Embryonic facial prominence (tissue), 1 donor: ENCODE results near the gene VWA3A.
A peak's percentile ranks its signal among the peaks of the same experiment; 100 is the strongest.
"Not testable (repeated sequence)": the region's sequence is repeated elsewhere in the genome, so short reads cannot be mapped to it uniquely, and the experiment has no call there.

Experiments used
- DNase-seq: peaks from one replicate; pipeline ENCODE4 v3.0.0-alpha.2; 2016; ENCODE audit errors: extremely low spot score

VWA3A gene

DNA sequence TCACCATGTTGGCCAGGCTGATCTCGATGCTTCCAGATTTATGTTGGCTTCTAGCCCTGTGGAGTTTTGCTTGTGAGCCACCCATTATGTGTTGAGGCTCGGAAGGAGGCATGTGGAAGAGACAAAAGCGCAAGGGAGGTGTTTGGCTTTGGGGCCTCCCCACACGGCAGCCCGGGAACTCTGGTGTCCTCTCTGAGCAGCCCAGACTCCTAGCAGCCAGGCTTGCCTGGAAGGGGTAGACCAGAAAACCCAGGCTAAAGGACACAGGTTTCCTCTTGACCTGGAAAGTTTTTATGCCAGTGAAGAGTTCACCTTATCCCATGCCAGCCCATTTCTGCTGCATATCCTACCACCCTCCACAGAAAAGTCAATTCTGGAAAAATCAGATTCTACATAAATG, 91.0 kb downstream of the VWA3A start:
- DNase-seq, result no peak

DNA sequence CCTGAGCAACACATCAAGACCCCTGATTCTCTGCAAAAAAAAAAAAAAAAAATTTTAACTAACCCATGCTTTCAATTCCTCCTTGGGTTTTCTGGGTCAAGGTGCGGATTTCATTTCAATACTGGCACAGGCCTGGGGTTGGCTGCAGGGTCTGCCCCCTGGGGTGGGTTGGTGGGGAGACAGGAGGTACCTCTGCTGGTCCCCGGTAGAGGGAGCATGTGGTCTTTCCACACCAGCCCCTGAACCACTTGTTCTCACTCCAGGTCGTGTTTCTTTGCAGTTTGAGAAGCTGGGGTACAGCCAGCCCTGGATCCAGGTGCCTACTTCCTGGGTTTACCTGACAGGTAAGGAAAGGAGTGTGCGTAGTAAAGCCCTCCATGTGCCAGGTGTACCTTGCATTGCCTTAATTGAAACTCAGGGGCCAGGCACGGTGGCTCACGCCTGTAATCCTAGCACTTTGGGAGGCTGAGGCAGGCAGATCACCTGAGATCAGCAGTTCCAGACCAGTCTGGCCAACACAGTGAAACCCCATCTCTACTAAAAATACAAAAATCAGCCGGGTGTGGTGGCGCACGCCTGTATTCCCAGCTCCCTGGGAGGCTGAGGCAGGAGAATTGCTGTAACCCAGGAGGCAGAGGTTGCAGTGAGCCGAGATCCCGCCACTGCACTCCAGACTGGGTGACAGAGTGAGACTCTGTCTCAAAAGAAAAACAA, 91.7 kb downstream of the VWA3A start:
- DNase-seq, result no peak

DNA sequence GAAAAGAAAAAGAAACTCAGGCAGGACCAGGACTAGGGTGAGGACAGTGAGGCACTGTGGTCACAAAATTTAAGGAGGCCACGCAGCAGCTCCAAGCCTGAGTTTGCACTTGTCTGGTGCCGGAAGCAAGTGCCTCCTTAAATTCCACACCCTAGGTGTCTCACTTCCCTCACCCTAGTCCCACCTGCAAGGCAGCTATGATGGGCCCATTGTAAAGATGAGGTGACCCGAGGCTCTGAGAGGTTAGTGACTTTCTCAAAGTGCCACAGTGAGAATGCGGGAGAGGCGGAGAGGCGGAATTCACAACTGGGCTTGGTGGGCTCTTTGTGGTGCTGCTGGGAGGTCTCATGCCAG, 92.3 kb downstream of the VWA3A start:
- no peak for DNase-seq

DNA sequence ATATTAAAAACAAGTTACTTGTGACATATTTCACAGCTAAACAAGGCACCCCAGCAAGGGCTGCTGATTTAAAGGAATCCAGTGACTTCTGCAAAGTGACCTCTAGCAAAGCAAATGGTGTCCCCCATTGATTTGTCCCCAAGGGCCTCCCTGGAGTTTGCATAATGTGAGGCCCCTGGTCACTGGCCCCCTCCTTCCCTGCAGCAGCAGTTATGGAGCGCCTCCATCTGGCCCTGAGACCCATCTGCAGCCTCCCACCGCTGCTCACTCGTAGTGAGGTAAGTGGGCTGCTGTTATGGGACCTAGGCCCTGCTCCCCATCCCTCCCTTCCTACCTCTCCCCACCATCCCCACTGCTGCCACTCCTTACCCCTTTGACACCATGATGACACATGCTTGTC, 94.2 kb downstream of the VWA3A start:
- no peak for DNase-seq

DNA sequence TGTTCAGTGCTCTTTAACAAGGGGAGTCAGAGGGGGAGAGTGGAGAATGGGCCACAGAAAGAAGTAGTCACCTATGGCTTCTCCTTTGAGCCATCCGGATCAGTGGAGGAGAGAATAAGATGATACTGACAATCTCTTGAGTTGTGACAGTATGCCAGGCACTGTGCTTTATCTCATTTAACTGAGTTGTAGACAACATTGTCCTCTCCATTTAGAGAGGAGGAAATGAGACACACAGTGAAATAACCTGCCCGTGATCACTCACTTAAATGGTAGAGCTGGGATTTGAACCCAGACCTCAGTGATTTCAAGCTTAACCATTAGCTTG, 95.9 kb downstream of the VWA3A start:
- DNase-seq, result no peak

DNA sequence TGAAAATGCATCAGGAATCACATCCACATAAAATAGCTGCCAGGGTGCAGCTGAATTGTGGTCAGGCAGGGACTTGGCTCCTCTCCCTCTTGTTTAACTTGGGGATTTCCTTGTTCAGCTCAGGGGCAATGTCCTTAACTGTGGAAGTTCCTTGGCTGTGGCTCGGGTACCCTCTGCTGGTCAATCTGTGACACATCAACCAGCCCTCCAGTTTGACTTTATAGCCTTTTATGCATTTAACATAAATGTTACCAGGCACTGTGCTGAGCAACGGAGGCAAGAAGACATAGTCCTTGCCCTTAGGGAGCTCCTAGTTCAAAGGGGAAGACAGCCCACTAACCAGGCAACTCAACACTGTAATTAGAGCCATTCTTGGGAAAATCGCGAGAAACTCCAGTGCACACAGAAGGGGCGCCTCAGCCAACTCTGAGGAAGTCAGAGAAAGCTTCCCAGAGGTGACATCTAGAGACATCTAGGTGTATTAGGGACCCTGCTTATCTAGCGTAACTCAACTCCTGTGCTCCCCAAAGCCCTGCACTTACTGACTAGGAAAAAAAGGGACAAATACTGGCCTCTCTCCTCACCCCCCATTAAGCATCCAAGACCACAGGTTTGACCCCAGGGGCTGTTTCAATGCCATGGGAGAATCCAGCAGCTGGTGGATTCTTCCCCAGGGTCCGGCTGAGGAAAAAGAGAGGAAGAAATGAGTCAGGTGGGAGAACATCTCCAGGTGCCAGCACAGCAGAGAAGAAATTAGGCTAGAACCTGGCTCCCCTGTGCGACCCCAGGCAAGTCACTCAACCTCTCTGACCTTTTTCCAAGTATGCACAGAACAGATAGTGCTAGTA, 96.5 kb downstream of the VWA3A start:
- peak; percentile 55 for DNase-seq

DNA sequence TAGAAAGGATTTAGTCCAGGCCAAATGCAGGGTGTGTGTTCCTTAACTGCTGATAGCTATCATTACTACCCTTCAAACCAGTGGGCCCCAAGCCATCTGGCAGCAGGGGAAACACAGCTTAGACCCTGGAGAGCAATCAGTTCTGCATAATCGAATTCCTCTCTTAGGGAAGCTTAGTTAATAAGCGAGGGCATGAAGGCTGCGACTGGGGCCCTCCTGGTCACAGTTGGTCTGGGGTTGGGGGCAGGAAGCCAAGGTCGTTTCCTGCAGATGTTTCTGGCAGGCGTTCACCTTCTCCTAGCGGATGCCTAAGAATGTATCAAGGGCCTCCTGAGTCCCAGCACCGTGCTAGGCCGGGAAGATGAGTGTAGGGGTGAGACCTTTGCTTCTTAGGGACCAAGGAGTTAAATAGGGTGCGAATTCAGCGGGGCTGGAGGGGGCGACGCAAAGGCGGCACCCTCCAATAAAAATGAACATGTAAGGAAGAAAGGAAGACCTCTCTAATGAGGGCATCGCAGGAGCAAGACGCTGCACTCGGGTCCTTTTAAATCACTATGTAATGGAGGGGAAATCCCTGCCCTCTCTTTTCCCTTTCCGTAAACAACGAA, 97.2 kb downstream of the VWA3A start:
- no peak for DNase-seq

DNA sequence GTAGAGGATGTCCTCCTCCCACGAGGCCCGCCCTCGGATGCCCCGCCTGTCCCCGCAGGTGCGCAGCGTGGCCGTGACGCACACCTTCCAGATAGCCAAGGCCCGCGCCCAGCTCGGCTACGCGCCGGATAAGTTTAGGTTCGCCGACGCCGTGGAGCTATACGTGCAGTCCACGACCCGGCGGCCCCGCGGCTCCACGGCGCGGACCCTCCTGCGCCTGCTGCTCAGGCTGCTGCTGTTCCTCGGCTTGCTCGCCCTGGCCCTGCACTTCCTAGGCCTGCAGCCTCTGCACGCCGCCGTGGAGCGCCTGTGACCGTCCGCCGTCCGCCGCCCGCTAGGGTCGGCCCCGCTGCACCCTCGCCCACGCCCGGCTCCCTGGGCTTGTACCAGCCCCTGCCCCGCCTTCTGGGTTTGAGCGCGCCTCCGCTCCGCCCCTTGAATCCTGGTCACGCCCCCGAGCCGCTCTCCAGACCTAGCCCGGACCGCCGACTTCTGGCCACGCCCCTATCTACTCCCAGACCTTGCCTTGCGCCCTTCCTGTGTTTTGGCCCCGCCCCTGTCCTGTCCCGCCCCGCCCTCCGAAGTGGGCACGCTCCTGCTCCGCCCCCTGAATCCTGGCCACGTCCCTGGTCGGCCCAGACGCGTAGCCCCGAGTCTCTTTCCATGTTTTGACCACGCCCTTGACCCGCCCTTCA, 97.9 kb downstream of the VWA3A start:
- no peak for DNase-seq

DNA sequence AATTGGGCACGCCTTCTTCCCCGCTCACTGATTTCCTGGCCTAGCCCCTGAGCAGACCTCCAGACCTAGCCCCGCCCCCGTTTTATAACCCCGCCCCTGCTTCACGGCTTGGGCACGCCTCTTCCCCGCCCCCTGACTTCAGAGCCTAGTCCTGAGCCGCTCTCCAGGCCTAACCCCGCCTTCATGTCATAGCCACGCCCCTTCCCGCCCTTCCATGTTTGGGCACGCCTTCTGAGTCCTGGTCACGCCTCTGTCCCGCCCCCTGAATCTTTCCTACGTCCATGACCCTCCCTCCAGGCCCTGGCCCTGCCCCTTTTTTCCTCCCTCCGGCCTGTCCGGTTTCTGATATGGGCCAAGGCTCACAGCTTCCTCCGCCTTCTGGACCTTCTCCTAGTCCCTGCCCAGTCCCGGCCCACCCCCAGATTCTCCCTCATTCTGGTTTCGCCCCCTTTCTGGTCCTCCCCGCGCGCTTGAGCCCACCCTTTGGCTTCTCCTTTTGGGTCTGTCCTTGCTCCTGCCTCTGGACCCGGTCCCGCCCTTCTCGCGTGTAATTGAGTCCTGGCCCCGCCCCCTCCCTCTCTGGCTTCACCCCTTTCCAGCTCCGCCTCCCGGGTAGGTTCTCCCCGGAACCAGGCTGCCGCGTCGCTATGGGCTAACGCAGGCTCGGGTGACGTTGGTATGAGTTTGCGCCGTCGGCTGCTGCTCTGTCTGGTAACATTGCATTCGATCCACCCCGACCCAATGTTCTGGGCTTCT, 98.6 kb downstream of the VWA3A start:
- DNase-seq, result peak; percentile 100

DNA sequence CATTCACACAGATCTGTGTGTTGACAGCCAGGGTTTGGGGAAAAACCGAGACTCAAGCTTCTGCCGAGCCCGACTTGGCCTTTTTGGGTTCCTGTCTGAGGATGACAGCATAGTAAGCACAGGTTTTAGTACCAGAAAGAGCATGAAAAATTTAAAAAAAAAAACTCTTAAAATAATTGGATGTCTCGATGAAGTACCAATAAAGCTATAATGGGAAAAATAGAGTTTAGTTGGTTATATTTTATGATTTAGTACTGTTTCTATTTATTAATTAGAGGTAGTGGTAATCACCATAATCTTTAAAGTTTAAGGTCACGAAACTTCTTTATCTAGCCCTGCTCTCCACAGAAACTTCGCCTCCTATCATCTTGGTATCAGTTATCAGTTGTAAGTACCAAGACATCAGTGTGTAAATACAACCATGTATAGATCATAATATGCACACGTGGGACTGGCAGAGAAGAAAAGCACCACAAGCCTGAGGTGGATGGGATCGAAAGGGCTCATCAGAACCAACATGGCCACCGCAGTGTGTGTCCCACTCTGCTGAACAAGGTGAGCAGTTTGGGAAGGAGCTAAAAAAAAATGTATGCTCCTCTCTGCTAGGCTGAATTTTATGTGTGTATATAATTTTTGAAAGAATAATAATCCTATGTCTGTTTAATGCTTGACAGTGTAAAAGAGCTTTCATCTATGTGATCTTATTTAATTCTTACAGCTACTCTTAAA, 99.4 kb downstream of the VWA3A start:
- DNase-seq, result peak; percentile 25

DNA sequence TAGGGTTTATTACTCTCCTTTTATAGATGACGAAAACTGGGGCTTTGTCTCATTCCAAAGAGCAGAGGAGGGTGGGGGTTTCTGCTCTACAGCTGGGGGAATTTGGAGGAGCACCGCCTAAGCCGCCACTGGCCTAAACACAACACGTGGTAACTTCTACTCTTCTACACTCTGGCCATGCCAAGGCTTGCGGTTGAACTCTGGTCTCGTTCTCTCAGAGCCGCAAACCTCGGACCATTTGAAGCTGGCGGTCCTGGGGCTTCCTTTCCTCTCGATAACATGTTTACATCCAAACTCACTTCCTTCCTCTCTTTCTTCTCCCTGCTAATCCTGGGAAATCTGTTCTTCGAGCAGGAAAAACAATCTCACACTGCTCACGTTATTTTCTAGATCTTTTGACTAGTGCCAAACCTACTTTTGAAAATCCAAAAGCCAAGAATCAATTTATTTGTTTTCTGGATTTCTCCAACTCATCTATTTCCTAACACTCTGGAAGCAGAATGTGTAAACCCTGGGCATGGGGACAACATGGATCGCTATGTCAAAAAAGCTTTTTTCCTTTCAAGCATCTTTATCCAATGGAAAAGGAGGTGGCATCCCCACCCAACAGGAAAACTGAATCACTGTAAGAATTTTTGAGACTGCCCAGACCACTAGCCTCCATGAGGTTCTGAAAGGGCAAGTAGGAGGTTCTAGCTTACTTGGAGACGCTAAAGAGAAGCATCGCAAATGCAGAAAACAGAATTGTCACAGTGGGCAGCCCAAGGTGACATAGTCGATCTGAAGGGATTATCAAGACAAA, 100.1 kb downstream of the VWA3A start:
- peak; percentile 83 for DNase-seq

DNA sequence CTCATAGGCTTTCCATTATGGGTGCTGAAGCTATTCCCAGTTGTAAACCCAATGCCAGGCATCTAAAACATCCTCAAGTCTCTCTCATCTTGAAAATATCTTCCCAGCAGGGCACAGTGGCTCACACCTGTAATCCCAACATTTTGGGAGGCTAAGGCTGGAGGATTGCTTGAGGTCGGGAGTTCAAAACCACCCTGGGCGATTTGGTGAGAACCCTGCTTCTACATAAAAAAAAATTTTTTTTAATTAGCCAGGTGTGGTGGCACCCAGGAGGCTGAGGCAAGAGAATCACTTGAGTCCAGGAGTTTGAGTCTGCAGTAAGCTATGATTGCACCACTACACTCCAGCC, 100.7 kb downstream of the VWA3A start:
- DNase-seq, result no peak

DNA sequence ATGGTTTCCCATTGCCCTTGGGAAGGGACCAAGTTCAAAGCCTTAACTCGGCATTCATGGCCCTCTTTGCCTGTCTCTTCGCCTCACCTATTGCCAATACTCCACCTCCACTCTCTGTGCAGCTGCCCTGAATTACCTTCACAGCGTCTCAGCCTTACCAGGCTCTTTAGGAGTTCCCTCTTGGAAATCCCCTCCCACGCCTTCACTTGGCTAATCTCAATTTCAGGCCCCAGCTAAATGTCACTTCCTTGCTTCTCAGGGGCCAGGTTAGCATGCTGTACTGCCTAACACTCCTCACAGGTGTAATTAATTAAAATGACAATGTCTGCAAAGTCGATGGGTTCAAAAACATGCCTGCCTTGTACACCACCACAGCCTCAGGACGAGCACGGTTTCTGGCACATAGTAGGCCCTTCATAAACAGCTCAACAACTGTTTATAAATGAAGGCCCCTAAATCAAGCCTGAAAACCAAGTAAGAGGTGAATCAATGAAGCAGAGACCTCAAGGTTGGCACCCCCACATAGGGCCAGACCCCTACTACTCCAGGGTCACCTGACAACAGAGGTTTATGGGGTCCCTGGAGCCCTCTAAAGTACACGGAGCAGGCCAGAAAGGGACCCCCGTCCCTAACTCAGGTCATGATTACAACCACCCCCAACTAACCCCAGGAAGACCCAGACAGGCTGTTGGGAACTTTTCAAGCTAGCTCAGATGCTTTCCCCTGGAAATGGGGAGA, 102.5 kb downstream of the VWA3A start:
- no peak for DNase-seq

DNA sequence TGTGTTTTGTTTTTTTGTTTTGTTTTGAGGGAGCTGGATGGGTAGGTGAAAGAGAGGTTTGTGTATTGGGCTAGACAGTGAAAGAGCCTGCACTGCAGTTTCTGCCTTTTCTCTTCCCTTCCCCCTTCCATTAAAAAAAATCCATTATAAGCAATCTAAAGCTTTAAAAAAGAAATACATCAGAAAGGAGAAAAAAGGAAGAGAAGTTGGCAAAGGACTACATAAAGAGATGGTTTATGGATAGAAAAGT, 103.0 kb downstream of the VWA3A start:
- DNase-seq, result no peak

DNA sequence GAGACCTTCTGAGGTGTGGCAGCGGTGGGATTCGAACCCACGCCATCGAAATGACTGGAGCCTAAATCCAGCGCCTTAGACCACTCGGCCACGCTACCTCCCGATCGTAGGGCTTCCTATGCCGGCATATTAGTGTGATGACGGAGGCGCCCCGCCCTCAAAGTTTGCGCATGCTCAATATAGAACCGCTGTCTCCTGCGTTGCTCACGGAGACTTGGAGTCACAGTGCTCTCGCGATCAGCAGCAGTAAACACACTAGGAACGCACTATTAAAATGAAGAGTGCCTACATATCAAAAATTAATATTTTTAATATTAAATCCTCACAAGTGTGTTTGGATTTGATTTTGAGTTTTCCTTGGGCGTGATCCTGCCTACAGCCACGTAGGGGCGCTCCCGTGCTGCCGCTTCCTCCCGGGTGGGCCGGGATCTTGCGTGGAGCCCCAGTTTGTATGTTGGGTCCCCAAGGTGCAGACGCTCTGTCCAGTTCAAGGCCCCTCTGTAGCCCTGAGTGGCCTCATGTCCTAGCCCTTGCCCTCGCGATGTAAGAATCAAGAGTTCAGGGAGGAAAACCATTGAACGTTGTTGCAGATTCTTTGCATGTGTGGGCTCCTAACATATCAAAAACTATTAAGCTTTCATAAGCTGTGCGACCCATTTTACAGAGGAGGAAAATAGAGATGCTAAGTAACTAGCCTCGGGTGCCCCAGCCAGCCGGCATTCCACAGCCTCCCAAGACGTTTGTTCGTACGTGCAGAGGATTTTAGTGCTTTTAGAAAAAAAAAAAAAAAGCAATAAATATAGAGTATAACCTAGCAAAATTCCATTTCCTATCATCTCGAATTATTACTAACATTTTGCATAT, 103.6 kb downstream of the VWA3A start:
- peak; percentile 87 for DNase-seq

DNA sequence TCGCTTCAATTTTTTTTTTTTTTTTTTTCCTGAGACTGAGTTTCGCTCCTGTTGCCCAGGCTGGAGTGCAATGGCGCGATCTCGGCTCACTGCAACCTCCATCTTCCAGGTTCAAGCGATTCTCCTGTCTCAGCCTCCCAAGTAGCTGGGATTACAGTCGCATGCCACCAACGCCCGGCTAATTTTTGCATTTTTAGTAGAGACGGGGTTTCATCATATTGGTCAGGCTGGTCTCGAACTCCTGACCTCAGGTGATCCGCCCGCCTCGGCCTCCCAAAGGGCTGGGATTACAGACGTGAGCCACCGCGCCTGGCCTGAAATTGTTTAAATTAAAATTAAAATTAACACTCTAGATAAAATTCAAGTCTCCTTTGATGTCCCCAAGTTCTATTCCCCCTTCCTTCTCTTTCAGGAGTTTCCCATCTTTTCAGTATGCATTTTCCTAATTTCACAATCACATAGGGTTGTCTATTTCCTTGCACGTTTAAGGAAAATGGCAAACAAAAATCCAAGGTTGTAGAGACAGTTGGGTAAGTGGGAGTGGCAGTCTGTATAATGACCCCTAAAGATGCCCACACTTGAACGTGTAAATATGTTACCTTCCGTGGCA, 104.3 kb downstream of the VWA3A start:
- not testable (repeated sequence) for DNase-seq

DNA sequence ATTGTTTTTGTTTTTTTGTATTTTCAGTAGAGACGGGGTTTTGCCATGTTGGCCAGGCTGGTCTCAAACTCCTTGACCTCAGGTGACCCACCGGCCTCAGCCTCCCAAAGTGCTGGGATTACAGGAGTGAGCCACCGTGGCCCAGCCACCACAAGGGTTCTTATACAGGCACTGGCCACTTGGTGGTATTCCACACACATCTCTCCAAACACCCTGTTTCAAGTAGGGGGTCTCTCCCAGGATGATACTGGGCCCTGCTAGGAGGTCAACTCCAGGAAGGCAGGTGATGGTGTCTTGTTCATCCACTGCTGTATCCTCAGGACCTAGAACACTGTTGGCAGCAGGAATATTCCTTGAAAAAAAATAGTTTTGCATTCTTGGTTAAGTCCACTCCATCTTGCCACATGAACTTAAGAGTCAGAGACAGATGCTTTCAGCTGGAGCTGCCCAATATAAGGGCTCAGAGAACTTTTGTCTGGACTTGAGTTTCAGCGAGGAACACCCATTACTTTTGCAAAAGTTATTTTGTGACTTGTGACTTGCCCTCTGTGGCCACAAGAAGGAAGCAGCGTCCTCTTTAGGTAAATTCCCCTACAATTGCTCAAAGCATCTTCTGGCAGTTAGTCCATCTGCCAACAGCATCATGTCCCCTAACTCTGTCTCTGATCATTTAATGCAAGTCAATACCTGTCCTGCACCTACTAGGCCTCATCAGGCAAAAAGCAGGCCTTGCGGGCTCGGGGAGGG, 106.4 kb downstream of the VWA3A start:
- no peak for DNase-seq

DNA sequence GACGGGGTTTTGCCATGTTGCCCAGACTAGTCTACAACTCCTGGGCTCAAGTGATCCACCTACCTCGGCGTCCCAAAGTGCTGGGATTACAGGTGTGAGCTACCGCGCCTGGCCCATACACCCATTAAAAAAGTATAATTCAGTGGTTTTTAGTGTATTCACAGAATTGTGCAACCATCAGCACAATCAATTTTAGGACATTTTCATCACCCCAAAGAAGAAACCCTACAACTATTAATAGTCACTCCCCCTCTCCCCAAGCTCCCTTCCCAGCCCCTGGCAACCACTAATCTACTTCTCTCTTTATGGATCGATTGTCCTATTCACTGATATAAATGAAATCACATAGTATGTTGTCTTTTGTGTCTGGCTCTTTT, 109.9 kb downstream of the VWA3A start:
- DNase-seq, result no peak
